ENCODE results near the gene AMFR.

Gene AMFR

DNA sequence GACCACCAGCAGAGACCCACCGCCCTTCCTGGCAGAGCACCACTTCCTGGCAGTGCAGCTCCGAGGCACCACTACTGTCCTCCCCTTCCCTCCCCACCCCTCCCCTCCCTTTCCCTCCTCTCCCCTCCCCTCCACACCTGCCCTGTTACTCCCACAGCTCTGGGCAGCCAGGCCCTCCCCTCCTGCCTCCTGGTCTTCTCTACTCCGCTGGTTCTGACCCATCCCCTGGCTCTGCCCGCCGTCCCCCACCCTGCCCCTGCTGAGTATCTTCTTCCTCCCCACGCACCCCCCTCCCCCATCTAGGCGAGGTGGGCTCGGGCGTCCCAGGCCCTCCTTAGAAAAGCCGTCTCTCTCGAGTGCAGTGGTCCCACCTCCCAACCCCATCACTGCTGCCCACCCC lies 77.7 kb downstream of the AMFR start:
- DNase-seq (ENCODE audit: low read depth, low spot score), result no peak

DNA sequence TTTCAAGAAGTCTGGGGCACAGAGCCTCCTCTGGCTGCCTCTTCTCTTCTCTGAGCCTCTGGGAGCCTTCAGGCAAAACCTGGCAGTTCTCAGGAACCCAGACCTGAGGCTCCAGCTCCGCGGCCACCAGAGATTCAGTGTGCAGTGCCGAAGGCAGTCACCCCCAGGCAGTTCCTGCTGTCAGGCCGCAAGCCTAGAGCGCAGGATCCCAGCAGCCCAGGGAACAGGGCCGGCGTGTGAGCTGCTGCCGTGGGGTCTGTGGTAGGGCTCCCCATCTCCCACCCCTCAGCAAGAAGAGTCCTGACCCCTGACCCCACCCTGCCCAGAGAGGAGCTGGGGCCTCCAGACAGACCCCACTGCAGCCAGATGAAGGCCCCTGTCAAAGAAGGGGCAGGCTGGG lies 78.2 kb downstream of the AMFR start:
- no peak for DNase-seq (ENCODE audit: low read depth, low spot score)

DNA sequence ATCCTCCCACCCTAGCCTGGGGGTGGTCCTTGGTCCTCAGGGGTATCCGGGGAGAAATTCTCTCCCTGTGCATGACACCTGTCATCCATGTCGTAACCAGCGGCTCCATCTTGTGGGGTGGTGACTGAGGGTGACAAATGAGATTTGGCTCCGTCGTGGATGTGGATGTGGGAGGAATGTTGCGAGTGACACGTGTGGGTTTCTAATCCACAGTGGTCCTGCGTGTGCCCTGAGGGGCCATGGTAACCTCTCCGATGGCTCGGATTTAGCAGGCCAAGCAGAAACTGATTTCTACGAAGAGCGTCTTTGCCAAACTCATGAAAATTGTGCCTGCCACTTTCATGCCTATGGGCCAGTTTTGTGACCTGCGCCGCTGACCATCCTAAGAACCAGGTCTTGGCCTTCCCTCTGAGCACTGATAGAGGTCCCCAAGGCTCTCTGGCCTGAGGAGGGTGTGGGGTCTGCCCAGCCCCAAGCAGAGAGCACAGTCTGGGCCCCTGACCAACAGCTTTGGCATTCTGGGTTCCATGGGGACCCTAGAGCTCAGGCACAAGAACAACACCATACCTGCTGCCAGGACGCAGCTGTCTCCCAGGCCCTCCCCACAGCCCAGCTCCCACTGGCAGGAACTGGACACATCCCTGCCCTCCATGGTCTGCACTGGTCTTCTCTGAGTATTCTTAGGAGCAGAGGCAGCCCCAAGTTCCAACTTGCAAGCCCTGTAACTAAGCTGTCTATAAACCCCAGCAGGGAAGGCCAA lies 79.0 kb downstream of the AMFR start:
- DNase-seq (ENCODE audit: low read depth, low spot score), result no peak

DNA sequence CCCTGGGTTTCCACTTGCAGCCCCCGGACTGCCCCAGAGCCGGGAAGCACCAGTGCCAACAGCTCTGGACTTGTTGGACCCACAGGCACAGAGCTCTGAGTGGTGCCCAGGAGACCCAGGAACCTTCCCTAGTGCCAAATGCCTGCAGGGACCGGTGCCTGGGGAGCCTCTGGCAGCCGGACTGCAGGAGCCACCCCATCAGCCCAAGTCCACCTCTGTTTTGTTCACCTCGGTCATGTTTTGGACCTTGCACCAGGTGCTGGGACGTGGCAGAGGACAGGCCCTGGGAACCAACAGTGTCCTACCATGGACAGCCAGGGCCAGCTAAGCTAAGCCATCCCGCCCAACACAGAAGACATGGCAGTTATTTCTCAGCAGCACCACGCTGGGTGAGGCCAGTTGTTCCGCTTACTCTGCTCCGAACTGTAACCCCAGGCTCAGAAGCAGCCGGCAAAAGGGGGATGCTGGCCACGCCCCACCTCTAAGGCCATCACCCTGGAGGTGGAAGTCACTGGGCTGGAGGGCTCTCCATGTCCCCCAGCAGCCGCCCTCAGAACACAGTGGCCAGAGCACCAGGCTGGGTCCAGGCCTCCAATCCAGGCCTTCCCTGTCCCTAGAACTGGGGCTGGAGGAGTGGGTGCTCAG lies 79.8 kb downstream of the AMFR start:
- no peak for DNase-seq (ENCODE audit: low read depth, low spot score)

DNA sequence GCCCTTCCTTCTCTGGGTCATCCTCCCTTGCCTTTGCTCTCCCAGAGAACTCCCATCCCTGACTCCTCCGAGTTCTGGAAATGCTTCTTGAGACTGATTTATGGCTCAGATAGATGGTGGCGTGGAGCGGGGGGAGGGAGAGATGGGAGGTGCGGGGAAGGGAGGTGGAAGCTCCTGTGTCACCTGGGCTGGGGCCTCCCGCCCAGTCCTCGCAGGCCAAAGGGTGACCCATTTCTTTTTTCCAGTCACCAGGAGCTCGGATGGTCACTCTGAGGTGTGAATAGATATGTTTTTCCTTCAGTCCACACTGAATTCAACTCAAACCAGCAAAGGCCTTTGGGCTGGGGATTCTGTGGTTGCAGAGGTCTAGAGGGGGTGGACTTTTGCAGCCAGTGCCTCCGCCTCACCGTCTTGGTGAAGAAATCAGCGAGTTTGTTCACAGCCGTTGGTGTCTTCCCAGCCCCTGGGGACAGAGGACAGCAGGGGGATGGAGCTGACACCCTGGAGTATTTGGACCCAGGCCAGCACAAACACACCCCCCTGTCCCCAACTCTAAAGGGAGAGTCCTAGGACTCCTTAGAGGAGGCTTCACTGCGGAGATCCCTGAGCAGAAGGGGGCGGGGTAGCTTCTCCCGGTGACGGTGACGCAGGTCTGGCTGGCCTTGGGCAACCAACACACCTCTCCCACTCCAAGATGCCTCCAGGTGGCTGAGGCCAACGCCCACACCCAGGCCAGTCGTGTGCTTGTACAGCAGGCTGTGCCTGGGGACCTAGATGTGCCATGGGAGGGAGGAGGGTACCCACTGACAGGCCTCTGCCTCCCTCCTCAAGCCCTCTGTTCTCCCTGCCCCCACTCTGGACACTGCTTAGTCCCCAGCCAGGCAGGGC lies 80.6 kb downstream of the AMFR start:
- no peak for DNase-seq (ENCODE audit: low read depth, low spot score)

DNA sequence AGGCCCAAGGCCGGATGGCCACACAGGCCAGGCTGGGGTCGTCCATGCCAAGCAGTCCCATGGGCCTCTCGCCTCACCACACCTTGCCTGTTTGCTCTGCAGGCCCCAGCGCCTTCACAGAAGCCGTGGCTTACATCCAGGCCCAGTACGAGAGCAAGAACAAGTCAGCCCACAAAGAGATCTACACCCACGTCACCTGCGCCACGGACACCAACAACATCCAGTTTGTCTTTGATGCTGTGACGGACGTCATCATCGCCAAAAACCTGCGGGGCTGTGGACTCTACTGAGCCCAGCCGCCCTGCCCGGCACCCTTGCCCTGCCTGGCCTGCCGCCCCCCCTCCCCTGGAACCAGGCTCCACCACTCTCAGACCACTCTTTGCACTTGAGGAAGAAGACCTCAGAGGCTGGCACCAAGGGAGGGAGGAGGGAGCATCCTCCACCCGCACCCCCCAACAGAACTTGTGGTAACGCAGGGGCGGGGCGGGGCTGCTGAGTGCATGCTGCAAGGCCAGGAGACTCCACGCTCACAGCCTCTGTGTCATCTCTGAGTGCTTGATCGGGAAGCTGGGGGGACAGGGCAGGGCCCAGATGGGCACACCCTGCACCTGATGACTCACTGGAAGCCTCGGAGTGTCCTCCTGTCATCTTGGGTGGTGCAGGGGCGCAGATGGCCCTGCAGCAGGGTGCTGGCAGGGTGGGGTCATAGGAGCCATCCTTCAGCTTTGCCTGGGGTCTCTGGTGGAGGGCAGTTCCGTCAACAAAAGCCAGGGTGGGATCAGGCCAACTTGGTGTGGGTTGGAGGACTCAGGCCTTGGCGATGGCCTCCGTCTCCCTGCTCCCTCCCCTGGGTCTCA lies 81.5 kb downstream of the AMFR start:
- no peak for DNase-seq (ENCODE audit: low read depth, low spot score)

DNA sequence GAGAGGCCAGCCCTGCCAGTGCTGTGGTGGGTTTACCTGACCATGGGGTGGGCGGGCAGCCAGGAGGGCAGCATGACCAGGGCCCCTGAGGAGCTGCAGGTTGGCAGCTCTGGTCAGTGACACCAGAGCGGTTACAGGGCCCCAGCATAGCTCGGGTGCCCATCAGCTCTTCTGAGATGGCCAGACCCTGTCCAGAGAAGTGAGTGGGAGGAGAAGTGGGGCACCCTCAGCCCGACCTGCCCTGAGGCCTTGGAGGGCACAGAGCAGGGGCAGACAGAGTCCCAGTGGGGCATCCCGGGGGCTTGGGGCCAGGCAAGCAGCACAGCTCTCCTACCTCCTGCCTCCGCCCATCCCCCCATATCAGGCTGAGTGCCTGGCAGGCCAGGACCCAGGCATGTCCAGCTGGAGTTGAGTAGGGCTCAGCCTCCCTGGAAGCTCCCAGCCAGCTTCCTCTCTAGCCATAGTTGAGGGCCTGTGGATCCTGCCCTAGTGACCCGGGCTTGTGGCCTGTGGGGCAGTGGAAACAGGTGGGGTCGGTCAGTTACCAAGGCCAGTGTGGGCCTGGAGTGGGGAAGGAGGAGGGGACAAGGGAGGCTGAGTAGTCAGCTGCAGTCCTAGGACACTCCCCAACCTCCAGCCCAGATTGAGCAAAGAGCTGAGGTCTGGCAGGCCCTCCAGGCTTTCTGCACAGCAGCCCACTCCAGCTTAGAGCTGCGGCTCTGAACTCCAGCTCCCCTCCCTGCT lies 83.5 kb downstream of the AMFR start:
- DNase-seq (ENCODE audit: low read depth, low spot score), result no peak

DNA sequence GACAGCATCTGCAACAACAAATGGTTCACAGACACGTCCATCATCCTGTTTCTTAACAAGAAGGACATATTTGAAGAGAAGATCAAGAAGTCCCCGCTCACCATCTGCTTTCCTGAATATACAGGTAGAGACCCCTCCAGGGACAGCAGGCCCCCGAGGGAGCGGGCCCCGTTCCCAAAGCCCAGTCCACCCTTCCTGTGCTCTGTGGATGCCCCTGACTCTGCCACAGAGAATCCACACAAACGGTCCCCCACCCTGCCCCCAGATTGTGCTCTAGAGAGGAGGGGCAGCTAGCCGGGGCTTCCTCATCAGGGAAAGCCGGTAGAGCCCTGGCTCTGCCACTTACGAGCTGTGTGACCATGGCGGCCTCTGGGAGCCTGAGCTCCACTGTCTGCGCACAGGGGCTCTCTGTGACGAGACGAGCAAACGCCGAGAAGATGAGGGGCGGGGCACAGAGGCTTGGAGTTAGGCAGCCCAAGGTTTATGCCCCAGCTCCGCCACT lies 84.4 kb downstream of the AMFR start:
- DNase-seq (ENCODE audit: low read depth, low spot score), result no peak

DNA sequence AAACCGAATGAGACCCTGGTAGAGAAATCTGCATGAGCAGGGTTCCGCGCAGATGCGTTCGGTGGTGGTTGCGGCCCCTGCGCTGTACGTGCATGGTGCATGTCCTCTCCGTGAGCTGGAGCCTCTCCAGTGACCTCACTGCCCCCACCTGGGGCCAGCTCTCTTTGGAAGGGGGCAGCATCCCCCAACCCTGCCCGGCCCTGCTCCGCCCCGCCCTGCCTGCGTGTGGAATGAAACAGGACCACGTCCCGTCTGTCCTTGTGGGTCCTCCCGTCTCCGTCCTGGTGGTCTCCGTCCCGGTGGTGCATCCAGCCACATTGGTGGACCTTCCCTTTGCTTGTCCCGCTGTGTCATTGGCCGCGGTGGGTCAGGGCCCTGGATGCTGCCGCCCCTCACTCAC lies 84.9 kb downstream of the AMFR start:
- DNase-seq (ENCODE audit: low read depth, low spot score), result no peak

DNA sequence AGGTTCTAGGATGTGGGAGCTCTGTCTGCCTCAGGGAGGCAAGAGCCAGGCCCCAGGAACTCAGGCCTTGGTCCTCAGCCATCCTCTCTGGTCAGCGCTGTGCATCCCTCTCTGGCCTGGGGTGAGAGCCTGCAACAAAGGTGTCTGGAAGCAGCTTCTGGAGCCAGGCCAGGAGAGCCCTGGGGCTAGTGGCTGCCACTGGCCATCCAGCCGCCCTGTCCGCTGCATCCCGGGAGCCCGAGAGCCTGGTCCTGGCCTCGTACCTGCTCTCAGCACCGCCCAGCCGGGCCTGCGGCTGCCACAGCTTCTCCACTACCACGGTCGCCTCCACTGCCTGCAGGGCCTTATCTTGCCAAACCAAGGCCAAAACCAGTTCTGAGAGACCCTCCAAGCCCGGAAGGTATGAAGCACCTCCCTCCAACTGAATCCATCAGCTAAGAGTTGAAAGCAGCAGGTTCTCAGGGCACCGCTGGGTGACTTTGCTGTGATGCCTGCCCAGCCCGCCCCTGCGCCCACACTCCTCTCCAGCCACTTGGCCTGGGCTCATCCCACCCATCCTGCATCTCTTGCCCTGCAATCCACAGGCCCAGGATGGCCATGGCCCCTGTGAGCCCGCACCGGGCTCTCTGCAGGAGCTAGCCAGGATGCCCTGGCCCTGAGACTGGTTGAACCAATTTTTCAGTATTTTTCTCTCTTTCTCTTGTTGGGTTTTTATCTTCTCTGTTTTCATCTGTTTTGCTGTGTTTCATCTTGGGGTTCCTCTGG lies 85.7 kb downstream of the AMFR start:
- no peak for DNase-seq (ENCODE audit: low read depth, low spot score)

DNA sequence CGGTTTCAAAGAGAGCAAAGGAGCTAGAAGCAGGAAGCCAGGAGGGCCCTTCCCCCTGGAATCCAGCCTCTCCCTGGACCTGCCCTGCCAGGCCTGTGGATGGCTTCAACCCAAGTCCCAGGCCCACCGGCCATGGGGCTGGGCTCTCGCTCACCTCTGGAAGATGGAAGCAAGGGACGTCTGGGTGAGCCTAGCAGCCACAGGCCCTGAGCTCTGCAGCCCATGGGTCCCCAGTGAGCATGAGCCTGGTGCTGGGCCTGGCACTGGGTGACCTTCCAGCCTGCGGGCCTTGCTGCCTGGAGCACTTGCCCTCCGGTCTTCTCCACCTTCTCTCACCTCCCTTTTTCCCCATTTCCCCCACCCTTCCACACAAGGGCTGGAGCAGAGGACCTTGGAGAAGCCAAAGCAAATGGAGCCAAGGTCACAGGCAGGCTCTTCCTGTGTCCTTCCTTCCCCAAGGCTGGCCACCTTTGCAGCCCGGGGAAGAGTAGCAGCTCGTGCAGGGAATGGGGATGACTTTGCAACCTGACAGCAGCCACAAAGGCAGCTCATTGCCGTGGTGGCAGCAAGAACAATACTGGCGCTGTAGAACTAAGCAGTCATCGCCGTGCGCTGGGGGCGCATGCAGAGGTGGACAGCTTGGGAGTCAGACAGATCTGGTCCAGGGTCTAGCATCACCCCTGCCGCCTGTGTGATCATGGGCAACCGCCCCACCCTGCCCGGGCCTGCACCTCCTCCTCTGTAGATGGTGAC lies 86.6 kb downstream of the AMFR start:
- no peak for DNase-seq (ENCODE audit: low read depth, low spot score)

DNA sequence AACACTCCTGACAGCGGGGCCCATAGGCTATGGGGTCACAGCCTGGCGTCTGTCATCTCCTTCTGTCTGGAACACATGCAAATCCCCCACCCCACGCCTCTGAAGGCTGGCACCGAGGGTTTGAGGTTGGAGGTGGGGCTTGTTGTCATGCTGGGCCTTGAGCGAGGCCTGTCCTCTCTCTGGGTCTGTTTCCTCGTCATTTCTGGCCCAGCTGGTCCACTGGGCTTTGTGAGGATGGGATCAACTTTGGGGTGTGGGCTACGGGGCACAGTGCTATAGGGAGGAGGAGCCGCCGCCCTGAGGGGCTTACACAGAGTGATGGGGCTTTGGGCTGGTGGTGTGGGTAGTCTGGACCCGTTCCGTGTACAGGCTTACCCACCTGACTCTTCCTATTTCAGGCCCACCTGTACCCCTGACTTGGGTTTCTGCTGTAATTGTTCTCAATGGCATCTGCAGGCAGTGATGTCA lies 87.5 kb downstream of the AMFR start:
- no peak for DNase-seq (ENCODE audit: low read depth, low spot score)

DNA sequence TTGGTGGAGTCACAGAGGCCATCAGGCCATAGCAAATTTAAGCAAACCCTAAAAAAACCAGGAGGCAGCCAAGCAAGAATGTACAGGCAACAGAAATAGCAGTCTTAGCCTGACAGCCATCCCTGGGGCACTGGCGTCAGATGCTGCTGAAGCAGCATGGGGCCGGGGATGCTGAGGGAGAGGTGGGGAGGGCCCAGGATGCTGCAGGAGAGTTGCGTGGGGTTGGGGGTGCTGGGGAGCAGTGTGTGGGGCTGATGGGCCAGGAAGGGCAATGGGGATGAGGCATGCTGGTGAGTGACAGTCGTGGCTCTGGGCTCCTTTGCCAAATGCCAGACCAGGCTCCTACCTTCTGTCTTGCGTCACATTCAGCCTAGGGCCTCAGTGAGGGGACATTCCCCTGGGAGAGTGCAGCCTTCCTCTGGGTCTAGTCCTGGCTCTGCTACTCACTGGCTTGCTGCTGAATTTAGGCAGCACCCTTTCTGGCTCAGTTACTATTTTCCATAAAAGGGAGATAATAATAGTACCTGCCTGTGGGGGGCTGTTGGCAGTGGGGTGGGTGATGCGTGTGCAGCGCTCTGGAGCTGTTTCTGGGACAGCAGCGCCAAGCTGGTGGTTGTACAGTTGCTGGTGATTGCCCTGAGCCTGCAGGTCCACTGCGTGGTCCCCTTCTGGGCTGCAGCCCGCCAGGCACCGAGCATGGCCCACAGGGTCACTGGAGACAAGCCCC lies 88.1 kb downstream of the AMFR start:
- DNase-seq (ENCODE audit: low read depth, low spot score), result no peak

DNA sequence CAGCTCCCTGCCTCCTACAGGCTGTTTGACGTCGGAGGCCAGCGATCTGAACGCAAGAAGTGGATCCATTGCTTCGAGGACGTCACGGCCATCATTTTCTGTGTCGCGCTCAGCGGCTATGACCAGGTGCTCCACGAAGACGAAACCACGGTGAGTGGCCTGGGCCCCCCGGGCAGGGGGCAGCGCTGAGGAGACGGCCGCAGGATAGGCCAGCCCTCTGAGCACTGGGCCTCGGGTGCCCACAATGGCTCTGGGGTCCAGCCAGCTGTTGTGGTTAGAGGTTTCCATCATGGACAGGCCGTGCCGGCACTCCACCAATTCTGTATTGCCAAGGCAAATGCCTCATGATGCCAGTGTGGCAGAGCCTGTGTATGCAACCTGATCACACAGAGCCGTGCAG lies 88.6 kb downstream of the AMFR start:
- DNase-seq (ENCODE audit: low read depth, low spot score), result no peak

DNA sequence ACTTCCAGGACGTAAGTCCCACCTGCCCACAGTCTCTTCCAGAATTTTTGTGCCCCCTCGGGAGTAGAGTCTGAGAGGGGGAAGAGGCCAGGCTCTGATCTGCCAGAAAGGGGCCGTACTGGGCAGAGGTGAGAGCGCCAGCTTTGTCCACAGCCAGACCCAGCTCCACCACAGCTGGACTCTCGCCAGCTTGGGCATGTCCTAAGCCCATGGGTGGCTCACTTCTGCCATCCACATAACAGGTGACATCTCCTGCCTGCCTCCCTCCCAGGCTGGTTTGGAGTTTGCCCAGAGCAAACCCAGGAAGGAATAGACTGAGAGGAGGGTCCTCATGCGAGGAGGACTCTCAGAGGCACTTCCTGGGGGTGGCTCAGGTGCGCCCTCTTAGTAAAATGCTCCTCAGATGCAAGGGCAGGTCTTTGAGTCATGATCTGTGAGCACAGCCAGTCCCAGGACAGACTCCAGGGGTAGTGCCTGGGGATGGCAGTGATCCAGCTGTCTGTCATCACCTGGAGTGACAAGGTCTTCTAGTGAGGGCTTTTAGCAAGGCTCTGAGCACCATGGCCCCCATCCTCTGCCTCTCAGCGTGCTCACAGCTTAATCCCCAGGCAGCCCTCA lies 89.2 kb downstream of the AMFR start:
- no peak for DNase-seq (ENCODE audit: low read depth, low spot score)

DNA sequence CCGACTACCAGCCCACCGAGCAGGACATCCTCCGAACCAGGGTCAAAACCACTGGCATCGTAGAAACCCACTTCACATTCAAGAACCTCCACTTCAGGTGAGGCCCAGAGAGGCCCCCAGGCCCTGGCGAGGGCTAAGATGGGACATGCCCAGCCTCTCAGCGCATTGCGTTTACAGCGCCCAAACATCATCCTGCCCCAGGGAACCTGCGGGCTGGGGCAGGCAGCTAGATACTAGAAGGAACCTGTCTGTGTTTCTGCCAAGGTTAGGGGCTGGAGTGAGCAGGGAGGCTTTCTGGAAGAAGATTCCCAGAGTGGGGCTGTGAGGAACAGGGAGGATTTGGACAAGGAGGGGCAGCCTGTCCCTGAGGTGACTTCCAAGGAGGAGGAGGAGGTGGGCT lies 90.6 kb downstream of the AMFR start:
- no peak for DNase-seq (ENCODE audit: low read depth, low spot score)

DNA sequence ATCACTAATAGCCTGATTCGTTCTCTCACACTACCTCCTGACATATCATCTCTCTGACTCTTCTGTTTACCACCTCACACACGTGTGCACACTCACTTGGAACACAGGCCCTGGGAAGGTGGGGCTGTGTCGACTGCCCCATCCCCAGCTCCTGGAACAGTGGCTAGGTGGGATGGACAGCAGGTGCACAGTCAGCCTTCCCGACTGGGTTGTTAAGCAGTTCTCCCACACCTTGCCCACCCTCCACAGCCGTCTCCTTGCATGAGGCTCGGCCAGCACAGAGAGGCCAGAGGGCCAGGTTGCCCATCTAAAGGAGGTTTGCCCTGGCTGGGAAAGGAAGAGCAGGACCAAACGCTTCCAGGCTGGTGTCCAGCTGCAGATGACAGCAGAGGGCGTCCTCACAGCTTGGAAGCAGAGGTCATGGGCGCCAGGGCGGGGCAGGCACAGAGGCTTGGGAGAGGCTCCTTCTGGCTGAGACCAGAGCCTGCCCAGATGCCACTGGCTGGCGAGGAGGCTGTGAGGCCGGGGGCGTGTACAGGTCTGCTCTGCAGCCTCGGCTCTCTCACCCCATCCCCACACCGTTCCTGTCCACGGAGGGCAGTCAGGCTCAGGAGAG lies 92.8 kb downstream of the AMFR start:
- no peak for DNase-seq (ENCODE audit: low read depth, low spot score)

DNA sequence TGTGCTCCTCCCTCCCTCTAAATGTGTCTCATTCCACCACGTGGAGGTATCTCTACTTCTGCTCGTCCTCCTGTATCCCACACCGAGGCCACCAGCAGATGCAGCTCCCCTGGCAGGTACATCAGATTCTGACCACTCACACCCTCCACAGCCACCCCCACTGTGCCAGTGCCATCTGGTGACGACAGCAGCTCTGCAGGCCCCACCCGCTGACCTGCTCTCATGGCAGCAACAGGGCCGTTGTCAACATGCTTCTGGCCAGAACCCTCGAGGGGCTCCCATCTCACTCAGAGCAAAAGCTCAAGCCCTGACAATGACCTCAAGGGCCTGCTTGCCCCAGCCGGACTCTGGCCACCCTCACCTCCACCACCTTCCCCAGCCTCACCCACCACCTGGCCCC lies 93.4 kb downstream of the AMFR start:
- no peak for DNase-seq (ENCODE audit: low read depth, low spot score)
